ENCODE data around the gene PMM1.
"Not testable (repeated sequence)": the region's sequence is repeated elsewhere in the genome, so short reads cannot be mapped to it uniquely, and the experiment has no call there.

The PMM1 gene

DNA sequence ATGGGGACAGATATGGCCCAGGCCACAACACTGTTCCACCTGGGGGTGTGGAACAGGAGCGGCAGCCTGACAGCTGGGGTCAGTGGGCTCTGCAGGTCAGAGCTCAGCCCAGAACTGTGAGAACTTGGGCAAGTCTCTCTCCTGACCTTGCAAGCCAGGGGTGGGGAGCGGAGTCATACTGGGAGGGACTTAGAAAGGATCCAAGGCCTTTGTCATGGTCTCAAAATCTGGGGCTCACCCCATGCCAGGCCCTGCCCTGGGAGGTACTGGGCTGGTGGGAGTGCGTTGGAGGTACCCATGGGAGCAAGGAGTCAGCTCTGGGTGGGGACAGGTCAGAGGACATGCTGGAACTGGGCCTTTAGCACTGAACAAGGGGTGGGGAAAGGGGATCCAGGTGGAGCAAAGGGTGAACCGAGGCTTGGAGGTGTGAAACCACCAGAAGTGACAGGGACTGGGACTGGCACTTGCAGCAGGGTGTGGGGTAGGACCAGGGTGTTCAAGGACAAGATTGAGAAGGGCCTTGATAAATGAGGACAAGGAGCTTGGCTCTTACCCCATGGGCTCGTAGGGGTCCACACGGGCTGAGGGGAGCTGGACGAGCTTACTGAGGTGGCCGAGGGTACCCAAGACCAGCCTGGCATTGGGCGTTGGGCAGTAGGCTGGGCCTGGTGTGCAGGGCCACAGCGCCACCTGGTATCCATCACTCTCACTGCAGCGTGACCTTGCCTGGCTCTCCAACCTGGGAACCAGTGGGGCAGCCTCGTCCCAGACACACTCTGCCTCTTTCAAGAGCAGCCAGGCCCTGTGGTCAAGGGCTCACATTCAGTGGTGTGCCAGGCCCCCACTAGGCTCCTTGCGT lies 7.4 kb upstream of the PMM1 start:
- ATAC-seq (ENCODE audit: low read depth) (peak; percentile 60), DNase-seq (ENCODE audit: low spot score) (no peak)
- TF ChIP-seq, protein P1, sequence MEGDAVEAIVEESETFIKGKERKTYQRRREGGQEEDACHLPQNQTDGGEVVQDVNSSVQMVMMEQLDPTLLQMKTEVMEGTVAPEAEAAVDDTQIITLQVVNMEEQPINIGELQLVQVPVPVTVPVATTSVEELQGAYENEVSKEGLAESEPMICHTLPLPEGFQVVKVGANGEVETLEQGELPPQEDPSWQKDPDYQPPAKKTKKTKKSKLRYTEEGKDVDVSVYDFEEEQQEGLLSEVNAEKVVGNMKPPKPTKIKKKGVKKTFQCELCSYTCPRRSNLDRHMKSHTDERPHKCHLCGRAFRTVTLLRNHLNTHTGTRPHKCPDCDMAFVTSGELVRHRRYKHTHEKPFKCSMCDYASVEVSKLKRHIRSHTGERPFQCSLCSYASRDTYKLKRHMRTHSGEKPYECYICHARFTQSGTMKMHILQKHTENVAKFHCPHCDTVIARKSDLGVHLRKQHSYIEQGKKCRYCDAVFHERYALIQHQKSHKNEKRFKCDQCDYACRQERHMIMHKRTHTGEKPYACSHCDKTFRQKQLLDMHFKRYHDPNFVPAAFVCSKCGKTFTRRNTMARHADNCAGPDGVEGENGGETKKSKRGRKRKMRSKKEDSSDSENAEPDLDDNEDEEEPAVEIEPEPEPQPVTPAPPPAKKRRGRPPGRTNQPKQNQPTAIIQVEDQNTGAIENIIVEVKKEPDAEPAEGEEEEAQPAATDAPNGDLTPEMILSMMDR (IDR thresholded peaks at IDR 0.05; ENCODE audit: poor library complexity, severe bottlenecking) = peak; percentile 79
- Histone ChIP-seq H3K27ac (ENCODE audit: poor library complexity, severe bottlenecking) (peak overlapping the region; percentile 93), H3K9me3 (ENCODE audit: severe bottlenecking) (no peaks in the 10 kb centered on the region), H3K4me1 (ENCODE audit: insufficient read depth, poor library complexity, severe bottlenecking) (peaks cover 27% of the 10 kb centered on the region), H3K36me3 (ENCODE audit: low read depth) (peaks cover 20% of the 10 kb centered on the region), H3K27me3 (ENCODE audit: insufficient read depth, poor library complexity, severe bottlenecking) (no peaks in the 10 kb centered on the region), H3K4me3 (ENCODE audit: severe bottlenecking) (no peak overlapping the region)

DNA sequence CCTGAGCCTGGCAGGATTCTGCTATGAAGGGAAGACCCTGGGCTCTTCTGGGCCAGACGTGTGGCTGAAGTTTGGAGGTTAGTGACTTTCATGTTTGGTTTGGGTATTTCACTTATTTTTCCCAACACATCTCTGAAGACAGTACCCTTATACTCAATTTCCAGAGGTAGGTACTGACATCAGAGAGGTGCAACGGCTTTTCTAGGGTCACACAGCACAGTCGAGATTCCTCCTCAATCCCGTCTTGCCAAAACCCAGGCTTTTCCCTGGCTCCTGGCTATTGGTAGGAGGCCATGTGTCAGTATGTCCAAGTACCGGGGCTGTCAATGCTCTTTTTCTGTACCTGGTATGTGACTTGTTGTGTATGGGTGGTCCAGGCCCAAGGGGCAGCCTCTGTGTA lies 6.1 kb upstream of the PMM1 start:
- Histone ChIP-seq H3K4me3 (ENCODE audit: severe bottlenecking) (no peak overlapping the region), H3K27me3 (ENCODE audit: insufficient read depth, poor library complexity, severe bottlenecking) (no peaks in the 10 kb centered on the region), H3K36me3 (ENCODE audit: low read depth) (peaks cover 13% of the 10 kb centered on the region), H3K27ac (ENCODE audit: poor library complexity, severe bottlenecking) (no peak overlapping the region), H3K4me1 (ENCODE audit: insufficient read depth, poor library complexity, severe bottlenecking) (peaks cover 24% of the 10 kb centered on the region), H3K9me3 (ENCODE audit: severe bottlenecking) (no peaks in the 10 kb centered on the region)
- no peak for ATAC-seq (ENCODE audit: low read depth)
- TF ChIP-seq, protein P1 (IDR thresholded peaks at IDR 0.05; ENCODE audit: poor library complexity, severe bottlenecking) = no peak
- no peak for DNase-seq (ENCODE audit: low spot score)

DNA sequence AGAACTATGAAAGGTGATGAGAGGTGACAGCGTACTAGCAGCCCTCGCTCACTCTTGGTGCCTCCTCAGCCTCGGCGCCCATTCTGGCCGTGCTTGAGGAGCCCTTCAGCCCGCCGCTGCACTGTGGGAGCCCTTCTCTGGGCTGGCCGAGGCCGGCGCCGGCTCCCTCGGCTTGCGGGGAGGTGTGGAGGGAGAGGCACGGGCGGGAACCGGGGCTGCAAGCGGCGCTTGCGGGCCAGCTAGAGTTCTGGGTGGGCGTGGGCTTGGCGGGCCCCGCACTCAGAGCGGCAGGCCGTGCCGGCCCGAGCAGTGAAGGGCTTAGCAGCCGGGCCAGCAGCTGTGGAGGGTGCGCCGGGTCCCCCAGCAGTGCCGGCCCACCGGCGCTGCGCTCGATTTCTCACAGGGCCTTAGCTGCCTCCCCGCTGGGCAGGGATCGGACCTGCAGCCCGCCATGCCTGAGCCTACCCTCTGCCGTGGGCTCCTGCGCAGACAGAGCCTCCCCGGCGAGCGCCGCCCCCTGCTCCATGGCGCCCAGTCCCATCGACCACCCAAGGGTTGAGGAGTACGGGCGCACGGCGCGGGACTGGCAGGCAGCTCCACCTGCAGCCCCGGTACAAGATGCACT lies 3.8 kb upstream of the PMM1 start:
- not testable (repeated sequence) for H3K4me3 ChIP-seq (ENCODE audit: severe bottlenecking); H3K27ac ChIP-seq (ENCODE audit: poor library complexity, severe bottlenecking); H3K36me3 ChIP-seq (ENCODE audit: low read depth); H3K9me3 ChIP-seq (ENCODE audit: severe bottlenecking); H3K27me3 ChIP-seq (ENCODE audit: insufficient read depth, poor library complexity, severe bottlenecking); ATAC-seq (ENCODE audit: low read depth); DNase-seq (ENCODE audit: low spot score)
- peaks cover 11% of the 10 kb centered on the region for H3K4me1 ChIP-seq (ENCODE audit: insufficient read depth, poor library complexity, severe bottlenecking)

DNA sequence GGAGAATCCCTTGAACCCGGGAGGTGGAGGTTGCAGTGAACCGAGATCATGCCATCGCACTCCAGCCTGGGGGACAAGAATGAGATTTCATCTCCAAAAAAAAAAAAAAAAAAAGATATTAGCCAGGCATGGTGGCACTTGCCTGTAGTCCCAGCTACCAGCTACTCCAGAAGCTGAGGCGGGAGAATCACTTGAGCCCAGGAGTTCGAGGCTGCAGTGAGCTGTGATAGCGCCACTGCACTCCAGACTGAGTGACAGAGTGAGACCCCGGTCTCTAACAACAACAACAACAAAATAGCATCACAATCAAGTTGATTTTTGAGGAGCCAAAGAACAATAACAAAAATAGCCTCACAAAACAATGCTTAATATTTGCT lies 2.3 kb downstream of the PMM1 start:
- Histone ChIP-seq H3K27ac (ENCODE audit: poor library complexity, severe bottlenecking) (no peak overlapping the region), H3K27me3 (ENCODE audit: insufficient read depth, poor library complexity, severe bottlenecking) (no peaks in the 10 kb centered on the region), H3K4me1 (ENCODE audit: insufficient read depth, poor library complexity, severe bottlenecking) (peaks cover 3% of the 10 kb centered on the region), H3K36me3 (ENCODE audit: low read depth) (no peaks in the 10 kb centered on the region; the same call in 1 of the 2 replicates), H3K4me3 (ENCODE audit: severe bottlenecking) (no peak overlapping the region), H3K9me3 (ENCODE audit: severe bottlenecking) (no peaks in the 10 kb centered on the region)
- ATAC-seq (ENCODE audit: low read depth) (no peak), DNase-seq (ENCODE audit: low spot score) (no peak)
- TF ChIP-seq, protein P1 (IDR thresholded peaks at IDR 0.05; ENCODE audit: poor library complexity, severe bottlenecking) = no peak

DNA sequence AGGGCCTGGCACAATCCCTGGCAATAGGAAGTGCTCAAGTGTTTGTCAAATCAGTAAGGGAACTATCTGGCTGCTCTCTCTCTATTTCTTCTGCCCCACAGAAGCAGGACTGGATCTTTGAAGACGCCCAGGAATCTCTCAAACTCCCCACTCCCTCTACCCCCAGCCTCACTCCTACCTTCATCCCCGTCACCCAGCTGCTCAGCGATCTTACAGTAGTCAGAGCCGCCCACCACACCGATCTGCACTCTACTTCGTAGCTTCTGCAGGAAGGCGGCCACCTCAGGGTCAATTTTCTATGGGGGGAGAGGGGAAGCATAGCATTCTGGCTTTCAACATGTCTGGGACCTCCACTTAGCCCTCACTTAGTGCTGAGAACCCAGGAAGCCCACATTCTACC lies 3.7 kb downstream of the PMM1 start:
- TF ChIP-seq, protein P1 (IDR thresholded peaks at IDR 0.05; ENCODE audit: poor library complexity, severe bottlenecking) = no peak
- Histone ChIP-seq H3K4me3 (ENCODE audit: severe bottlenecking) (no peak overlapping the region), H3K9me3 (ENCODE audit: severe bottlenecking) (no peaks in the 10 kb centered on the region), H3K4me1 (ENCODE audit: insufficient read depth, poor library complexity, severe bottlenecking) (peaks cover 3% of the 10 kb centered on the region), H3K27me3 (ENCODE audit: insufficient read depth, poor library complexity, severe bottlenecking) (no peaks in the 10 kb centered on the region), H3K27ac (ENCODE audit: poor library complexity, severe bottlenecking) (no peak overlapping the region), H3K36me3 (ENCODE audit: low read depth) (no peaks in the 10 kb centered on the region; the same call in 1 of the 2 replicates)
- ATAC-seq (ENCODE audit: low read depth) = no peak
- no peak for DNase-seq (ENCODE audit: low spot score)
